OCI-M2 (cell line): ENCODE data around the gene HSFX3.
"Not testable (repeated sequence)": the region's sequence is repeated elsewhere in the genome, so short reads cannot be mapped to it uniquely, and the experiment has no call there.

ENCODE experiments used
- DNase-seq: peaks from one replicate; lab custom pipeline; 2025; ENCODE audit not compliant: unreplicated experiment; lab: John Stamatoyannopoulos, UW

HSFX3 gene

DNA sequence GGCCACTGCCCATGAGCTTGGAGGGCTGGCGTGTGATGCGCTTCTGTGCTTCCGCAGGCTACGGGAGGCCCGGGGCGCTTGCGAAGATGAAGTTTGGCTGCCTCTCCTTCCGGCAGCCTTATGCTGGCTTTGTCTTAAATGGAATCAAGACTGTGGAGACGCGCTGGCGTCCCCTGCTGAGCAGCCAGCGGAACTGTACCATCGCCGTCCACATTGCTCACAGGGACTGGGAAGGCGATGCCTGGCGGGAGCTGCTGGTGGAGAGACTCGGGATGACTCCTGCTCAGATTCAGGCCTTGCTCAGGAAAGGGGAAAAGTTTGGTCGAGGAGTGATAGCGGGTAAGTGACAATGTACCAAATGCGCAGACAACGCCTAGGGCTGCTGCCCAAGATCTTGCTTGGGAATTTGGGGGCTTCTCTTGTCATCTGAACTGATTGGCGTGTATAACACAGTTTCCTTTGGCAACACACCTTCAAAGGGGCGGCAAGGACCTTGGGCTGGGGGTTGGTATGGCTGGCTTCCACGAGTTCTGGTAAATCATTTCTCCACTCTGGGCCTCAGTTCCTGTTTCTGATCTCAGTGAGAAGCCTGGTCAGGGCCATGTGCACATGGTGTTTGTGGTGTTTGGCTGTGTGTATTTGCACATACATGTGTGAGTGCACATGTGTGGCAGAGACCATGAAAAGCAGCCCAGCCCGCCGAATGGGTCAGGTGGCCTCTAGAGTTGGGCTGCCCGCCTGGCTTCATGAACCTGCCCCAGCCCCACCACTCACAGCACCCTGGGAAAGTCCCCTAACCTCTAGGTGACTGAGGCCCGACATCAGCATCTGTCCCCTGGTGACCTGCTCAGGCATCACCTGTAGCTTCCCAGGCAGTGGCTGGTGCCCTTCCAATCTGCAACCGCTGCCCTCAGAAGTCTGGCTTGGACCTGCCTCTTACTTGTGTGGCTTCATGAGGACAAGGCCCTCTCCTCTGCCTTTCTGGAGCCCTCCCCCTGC, 3.9 kb downstream of the HSFX3 start:
- not testable (repeated sequence) for DNase-seq

- no peak for DNase-seq
These were observed 8.1 kb downstream of the HSFX3 start for GRCh38 chrX:149541521-149542047.

DNA sequence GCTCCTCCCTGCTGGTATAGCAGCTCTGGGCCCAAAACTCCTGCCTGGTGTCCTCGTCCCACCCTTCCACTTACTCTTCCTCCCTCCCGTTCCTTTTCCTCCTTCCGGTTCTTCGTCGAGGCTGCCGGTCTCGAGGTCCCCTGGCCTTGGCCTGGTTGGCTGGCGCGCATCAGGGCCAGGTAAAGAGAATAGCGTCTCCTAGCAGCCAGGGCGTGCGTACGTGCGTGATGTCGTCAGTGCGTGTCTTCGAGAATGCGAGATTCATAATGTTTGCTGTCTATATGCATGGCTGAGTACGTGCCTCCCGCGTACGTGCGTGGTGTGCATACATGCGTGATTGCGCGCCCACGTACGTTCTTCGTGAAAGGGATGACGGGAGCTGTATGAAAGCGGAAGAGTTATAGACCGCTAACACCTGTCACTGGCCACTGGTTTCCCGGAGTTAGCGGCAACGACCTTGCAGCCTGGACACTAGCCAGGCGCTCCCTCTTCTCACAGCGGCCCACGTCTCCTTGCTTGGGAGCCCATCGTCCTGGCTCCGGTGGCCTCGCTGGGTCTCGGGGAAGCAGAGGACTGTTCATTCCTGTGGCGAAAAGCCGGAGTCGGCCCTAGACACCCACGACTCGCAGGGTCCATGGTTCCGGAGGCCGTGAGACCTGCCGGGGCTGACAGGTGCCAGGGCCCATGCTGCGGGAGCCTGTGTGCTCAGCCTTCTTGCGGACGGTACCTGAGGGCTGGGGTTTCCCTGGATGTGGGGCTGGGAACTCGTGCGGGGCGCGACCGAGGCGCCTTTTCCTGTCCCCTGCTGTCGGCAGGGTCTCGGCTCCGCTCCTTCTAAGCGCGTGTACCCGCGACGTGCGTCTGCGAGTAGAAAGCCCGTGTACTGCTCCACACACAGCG, 8.9 kb downstream of the HSFX3 start, which contains the start of gene EOLA1:
Gene EOLA1 (plus strand): TSS at position 392 of the 900 bp plus-strand sequence. CDS start 4,619 bp downstream, outside the sequence.
- DNase-seq = no peak

DNA sequence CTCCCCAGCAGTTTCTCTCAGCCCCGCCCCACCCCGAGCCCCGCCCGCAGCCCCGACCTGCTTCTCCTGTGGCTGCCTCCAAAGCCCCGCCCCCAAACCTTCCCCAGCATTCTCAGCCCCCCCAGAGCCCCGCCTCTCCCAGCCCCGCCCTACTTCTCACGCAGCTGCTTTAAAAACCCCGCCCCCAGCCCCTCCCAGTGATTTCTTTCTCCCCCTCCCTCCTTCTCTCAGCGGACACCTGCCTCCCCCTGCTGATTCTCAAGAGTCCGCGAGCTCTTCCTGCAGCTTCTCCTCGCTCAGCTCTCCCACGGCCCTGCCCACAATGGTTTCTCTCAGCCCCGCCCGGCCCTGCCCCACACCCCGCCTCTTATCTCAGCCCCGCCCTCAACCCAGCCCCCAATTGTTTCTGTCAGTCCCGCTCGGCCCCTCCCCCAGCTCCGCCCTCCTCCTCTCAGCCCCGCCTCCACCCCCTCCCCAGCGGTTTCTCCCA, 9.5 kb downstream of the HSFX3 start:
- no peak for DNase-seq

DNA sequence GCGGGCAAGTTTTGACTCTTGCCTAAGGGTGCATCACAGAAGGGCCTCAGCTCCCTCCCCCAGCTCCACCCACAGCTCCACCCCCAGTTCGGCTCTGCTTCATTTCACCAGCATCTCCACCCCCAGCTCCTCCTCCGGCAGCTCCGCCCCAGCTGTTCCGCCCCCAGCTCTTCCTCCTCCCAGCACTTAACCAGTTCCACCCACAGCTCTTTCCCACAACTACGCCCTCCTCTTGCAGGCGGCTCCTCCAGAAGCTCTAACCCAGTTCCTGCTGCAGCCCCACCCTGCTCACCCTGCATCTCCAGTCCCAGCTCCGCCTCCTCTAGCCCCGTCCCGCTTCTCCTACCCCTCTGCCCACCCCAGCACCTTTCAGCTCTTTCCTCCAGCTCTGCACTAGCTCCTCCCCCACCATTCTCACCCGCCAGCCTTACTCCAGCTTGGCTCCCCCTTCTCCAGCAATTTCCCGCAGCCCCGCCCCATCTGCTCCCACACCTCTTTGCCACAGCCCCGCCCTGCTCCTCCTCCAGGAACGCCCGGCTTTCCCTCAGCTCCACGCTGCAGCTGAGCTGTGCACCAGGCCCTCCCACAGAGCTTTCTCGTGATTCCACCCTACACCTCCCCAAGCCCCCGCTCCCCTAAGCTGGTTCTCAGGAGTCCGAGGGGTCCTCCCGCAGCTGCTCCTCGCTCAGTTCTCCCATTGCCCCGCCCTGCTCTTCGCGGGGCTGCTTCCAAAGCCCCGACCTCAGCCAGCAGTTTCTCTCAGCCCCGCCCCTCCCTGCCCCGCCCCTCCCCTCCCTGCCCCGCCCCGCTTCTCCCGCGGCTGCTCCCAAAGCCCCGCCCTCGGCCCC, 10.2 kb downstream of the HSFX3 start:
- DNase-seq = peak; percentile 27

DNA sequence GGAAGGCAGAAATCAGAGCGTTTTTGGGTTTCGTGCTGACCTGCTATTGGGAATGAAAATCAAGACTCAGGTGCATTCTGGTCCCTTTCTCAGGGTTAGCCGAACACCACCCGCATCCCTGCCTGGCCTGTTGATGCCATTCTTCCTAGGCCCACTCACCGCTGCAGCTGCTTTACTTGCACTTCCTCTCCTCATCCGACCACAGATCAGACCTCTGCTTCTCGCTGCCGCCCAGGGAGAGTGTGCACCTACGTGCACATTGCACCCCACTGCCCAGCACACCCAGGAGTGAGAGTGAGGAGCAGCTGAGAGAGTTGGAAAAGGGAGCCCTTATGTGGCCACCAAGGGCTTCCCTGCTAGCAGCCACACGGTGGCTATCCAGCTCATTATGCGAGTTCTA, 12.2 kb downstream of the HSFX3 start:
- not testable (repeated sequence) for DNase-seq

DNA sequence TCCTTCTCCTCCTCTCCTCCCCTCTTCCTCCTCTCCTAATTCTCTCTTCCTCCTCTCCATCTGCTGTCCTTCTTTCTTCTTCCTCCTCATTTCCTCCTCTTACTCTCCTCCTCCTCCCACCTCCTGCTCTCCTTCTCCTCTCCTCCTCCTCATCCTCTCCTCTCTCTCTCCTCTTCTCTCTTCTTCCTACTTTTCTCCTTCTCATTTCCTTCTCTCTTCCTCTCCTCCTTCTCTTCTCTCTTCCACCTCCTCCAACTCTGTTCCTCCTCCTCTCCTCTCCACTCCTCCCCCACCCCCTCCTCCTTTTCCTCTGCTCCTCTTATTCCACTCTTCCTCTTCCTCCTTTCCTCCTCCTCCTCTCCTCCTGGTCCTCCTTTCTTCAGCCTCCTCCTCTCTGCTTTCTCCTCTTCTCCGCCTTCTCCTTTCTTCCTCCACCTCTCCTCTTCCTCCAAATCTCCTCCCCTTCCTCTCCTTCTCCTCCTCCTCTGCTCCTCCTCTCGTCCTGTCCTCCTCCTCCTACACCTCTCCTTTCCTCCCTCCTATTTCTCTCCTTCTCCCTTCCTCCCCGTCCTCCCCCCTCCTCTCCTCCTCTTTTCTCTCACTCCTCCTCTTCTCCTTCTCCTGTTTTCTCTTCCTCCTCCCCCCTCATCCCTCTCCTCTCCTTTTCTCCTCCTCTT, 14.7 kb downstream of the HSFX3 start:
- DNase-seq = not testable (repeated sequence)

GRCh38 chrX:149533999-149534398, 15.7 kb downstream of the HSFX3 start:
- not testable (repeated sequence) for DNase-seq

DNA sequence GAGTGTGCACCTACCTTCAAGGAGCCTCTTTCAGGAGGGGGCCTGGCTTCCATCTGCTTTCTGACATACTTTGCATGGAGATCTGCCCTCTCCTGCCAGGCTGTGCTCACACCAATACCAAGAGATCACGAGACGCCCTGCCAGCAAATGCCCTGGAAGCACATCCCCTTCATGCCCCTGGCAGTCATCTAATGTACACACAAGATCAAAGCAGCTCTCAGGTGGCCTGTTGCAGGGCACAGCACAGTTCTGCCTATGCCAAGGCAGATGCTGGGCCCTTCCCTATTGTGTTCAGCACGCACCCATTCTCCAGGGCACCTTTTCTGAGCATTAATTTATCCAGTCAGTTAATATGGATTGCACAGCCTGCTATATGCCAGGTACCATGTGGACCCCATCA, 16.9 kb downstream of the HSFX3 start:
- DNase-seq = not testable (repeated sequence)

- DNase-seq = no peak
These were observed 18.1 kb downstream of the HSFX3 start for GRCh38 chrX:149531599-149531998.

GRCh38 chrX:149528381-149528780, 21.3 kb downstream of the HSFX3 start:
- DNase-seq = no peak

DNA sequence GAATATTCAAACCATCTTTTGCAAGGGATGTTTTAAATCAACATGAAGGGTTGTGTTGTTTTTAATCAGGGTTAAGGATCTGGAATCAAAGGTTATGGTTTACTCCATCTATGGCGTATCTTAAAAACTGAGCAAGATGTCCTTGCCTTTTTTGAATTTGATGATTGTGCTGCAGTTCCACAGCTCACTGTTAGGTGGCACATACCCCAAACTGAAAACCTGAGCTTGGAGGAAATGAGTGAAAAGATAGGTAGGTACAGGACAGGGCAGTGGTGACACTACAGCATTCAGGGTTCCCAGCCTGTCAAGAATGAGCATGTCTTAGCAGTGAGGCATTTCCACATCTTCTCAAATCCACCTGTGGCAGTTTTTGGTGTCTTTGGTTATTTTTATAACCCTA, 22.0 kb downstream of the HSFX3 start:
- no peak for DNase-seq

DNA sequence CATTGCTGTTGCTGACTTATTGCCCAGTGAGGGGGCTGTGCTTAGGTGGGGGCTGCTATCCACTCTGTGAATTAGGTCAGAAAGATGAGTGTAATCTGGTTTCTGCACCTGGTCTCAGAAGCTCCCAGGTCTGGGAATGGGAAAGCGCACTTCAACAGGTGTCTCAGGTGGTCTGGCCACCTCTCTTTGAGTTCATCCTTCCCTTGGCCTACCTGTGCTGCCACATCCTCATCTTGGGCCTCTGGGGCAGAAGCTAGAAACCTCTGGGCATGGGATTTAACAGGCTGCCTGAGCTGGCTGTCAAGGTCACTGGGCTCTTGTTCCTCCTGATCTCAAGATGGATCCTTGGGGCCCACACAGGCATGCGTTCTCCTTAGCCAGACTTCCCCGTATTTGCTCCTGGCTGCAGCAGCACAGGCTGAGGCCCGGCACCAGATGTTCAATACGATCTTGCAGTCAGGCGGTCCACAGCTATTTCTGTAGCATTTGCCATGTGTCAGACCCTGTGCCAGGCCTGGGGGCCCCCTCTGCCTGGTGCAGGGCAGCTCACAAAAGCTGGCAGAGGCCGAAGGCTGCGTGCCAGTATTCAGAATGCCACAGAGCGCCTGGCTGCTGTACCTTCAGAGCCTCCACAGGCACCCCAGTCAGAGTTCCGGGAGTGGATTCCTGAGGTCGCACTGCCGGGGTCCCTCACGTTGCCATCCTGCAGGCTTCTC, 23.2 kb downstream of the HSFX3 start:
- DNase-seq = not testable (repeated sequence)

DNA sequence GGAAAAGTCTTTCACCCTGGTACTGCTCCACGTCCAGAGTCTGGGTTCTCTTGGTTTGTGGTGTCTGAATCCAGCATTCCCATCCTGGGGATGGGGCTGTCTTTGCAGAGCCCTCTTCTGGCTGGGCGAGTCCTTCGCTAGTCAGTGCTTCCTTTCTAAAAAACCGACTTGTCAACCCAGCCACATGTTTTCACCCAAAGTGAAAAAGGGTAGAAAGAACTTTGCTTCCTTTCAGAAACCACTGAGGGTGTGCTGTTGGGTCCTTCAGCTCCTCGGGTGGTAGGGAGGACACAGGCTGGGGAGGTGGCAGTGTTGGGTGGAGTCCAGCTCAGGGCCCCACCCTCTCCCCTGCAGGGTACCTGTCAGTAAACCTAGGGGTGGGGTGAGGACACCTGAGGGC, 23.8 kb downstream of the HSFX3 start:
- not testable (repeated sequence) for DNase-seq

DNA sequence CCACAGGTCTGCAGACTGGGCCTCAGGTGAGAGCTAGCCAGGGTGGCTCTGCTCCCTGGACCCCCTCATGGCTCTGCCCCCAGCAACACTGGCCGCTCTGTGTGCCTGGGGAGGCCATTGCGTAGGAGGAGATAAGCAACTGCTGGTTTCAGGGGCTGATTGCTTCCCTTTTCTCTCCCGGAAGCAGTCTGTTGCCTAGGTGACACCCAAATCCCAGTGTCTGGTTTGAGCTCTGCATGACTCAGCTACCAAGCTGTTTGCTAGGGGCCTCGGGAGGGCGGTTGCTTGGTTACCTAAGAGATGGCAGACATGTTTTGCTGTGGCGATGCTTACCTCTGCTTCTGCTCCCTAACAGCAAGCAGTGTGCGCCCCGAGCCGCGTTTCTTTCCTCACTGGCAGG, 24.3 kb downstream of the HSFX3 start:
- not testable (repeated sequence) for DNase-seq

GRCh38 chrX:149522916-149523315, 26.8 kb downstream of the HSFX3 start:
- no peak for DNase-seq

- no peak for DNase-seq
These were observed 28.3 kb downstream of the HSFX3 start for GRCh38 chrX:149521438-149521837.

DNA sequence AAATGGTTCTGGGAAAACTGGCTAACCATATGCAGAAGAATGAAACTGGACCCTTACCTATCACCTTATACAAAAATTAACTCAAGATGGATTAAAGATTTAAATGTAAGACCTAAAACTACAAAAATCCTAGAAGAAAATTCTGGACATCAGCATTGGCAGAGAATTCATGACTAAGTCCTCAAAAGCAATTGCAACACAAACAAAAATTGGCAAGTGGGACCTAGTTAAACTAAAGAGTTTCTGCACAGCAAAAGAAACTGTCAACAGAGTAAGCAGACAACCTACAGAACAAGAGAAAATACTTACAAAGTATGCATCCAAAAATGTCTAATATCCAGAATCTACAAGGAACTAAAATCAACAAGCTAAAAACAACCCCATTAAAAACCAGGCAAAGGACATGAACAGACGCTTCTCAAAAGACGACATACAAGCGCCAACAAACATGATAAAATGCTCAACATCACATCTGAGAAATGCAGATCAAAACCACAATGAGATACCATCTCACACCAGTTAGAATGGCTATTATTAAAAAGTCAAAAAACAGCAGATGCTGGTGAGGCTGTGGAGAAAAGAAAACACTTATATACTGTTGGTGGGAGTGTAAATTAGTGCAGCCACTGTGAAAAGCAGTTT, 29.0 kb downstream of the HSFX3 start:
- not testable (repeated sequence) for DNase-seq
